Fibroblast of lung (primary cell): ENCODE data around the gene NR6A1. TPM values are rescaled to one million over a fixed set of nuclear protein-coding genes. Genes with fewer than 3 reads are reported as not detected.

Source experiments
- DNase-seq, 2 donors: peaks; one replicate each; pipeline versions ENCODE4 v3.0.0 to v3.0.0-alpha.2; 2010; ENCODE audit warnings: low read depth in 2 of 2
- H2AFZ ChIP-seq: 2 replicates; pipeline ENCODE4 v1.5.1; 2012; ENCODE audit warnings: low read length, control low read depth, inconsistent platforms
- H3K27ac ChIP-seq: 2 replicates; pipeline ENCODE4 v1.5.1; 2011; ENCODE audit warnings: low read length, control low read depth; ENCODE audit not compliant: insufficient read depth
- H3K27me3 ChIP-seq: 2 replicates; pipeline ENCODE4 v1.5.1; 2011; ENCODE audit warnings: mild to moderate bottlenecking, low read length; ENCODE audit not compliant: control insufficient read depth, insufficient read depth
- H3K36me3 ChIP-seq: 2 replicates; pipeline ENCODE4 v1.5.1; 2011; ENCODE audit warnings: low read length; ENCODE audit not compliant: control insufficient read depth, insufficient read depth
- H3K4me1 ChIP-seq: 2 replicates; pipeline ENCODE4 v1.5.1; 2011; ENCODE audit warnings: low read length; ENCODE audit not compliant: control insufficient read depth, insufficient read depth; ENCODE audit errors: extremely low read depth
- H3K4me2 ChIP-seq: 2 replicates; pipeline ENCODE4 v1.5.1; 2011; ENCODE audit warnings: low read length, control low read depth; ENCODE audit not compliant: insufficient read depth; ENCODE audit errors: extremely low read depth
- H3K4me3 ChIP-seq, 4 experiments: fragments of 200-600 bp in 1 of 4; sonication (generic) in 1 of 4; replicated peaks in 1 of 4; 2 replicates each; pipeline ENCODE4 v1.5.1; 2011 to 2016; ENCODE audit warnings: low read length in 4 of 4, low read depth in 3 of 4, mild to moderate bottlenecking in 3 of 4, control low read depth in 2 of 4, inconsistent platforms in 1 of 4, mixed read lengths in 1 of 4; ENCODE audit not compliant: insufficient read depth in 1 of 4; ENCODE audit errors: control extremely low read depth in 1 of 4
- H3K79me2 ChIP-seq: 2 replicates; pipeline ENCODE4 v1.5.1; 2012; ENCODE audit warnings: mild to moderate bottlenecking, low read length, inconsistent platforms; ENCODE audit not compliant: control insufficient read depth, insufficient read depth
- H3K9ac ChIP-seq: 2 replicates; pipeline ENCODE4 v1.5.1; 2011; ENCODE audit warnings: mild to moderate bottlenecking, low read length, control low read depth; ENCODE audit not compliant: insufficient read depth
- H3K9me3 ChIP-seq: 2 replicates; pipeline ENCODE4 v1.5.1; 2012; ENCODE audit warnings: low read depth, low read length; ENCODE audit not compliant: control insufficient read depth, insufficient read depth
- H4K20me1 ChIP-seq: 2 replicates; pipeline ENCODE4 v1.5.1; 2011; ENCODE audit warnings: low read length; ENCODE audit not compliant: control insufficient read depth, insufficient read depth; ENCODE audit errors: extremely low read depth
- CTCF ChIP-seq, 2 donors: IDR thresholded peaks in 1 of 2; conservative IDR thresholded peaks in 1 of 2; 1 replicate in 1 of 2; 2 replicates in 1 of 2; pipeline ENCODE4 v1.5.1; 2011 to 2012; ENCODE audit warnings: low read length in 2 of 2, control low read depth in 1 of 2, inconsistent platforms in 1 of 2, low read depth in 1 of 2, mild to moderate bottlenecking in 1 of 2
- EZH2 ChIP-seq: IDR thresholded peaks from 2 replicates; pipeline ENCODE4 v1.5.1; 2012; ENCODE audit warnings: low read length, control low read depth, mild to moderate bottlenecking; ENCODE audit errors: missing control alignments
- polyA plus RNA-seq, 2 donors: library from polyadenylated mRNA; depleted of rRNA in 1 of 2; stranded (reverse) in 1 of 2; unstranded in 1 of 2; fragments of >200 nt; gene quantifications; 2 replicates each; pipeline ENCODE4 v1.2.1, GENCODE V29; 2011 to 2012; ENCODE audit warnings: missing spikeins in 1 of 2
- total RNA-seq: library from RNA; depleted of rRNA; stranded (reverse); fragments of >200 nt; gene quantifications from 2 replicates; pipeline ENCODE4 v1.2.1, GENCODE V29; 2014

The NR6A1 gene
- total and polyA plus RNA-seq, 2 donors (not counting 1 experiment from before 2014, with no cell fraction given) = 0.07 to 0.50 TPM

- Histone ChIP-seq H3K27ac (no peak overlapping the region), H3K9ac (no peak overlapping the region), H3K4me1 (no peaks in the 10 kb centered on the region), H3K9me3 (no peaks in the 10 kb centered on the region), H4K20me1 (no peaks in the 10 kb centered on the region), H3K79me2 (no peaks in the 10 kb centered on the region), H3K4me3 (no peak overlapping the region), H3K27me3 (no peaks in the 10 kb centered on the region), H3K36me3 (no peaks in the 10 kb centered on the region), H3K4me2 (no peak overlapping the region), H2AFZ (no peak overlapping the region)
- no peak for DNase-seq
- no peak for TF ChIP-seq CTCF (conservative IDR thresholded peaks at IDR 0.05 in 1 of 2, IDR thresholded peaks at IDR 0.05 in 1 of 2; ENCODE audit: low read depth in 1 of 2, low read length in 2 of 2)
- no peak for TF ChIP-seq EZH2
These were observed 125.8 kb downstream of the NR6A1 start for GRCh38 chr9:124645274-124645673.

DNA sequence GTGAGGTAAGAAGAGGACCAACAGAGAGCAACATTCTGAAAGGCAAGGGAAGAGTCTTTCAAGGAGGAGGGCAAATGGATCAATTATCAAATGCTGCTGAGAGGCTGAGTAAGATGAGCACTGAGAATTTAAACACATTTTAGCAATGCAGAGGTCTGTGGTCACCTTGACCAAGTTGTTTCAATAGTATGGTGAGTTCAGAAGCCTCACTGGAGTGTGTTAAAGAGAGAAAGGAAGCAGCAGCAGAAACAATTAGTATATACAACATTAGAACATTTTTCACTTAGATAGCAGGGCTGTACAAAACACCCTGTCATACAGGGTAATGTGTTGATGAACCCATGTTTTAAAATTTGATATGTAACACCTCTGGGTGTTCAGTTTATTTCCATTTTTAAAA, 131.5 kb downstream of the NR6A1 start:
- no peaks in the 10 kb centered on the region for H3K79me2 ChIP-seq
- TF ChIP-seq EZH2 = no peak
- TF ChIP-seq CTCF (conservative IDR thresholded peaks at IDR 0.05 in 1 of 2, IDR thresholded peaks at IDR 0.05 in 1 of 2; ENCODE audit: low read depth in 1 of 2, low read length in 2 of 2) = no peak

GRCh38 chr9:124635285-124635684, 135.8 kb downstream of the NR6A1 start:
- no peak for DNase-seq

More for the DNA sequence above, 131.5 kb downstream of the NR6A1 start:
- DNase-seq = no peak
- H3K36me3 ChIP-seq = no peaks in the 10 kb centered on the region
- H2AFZ ChIP-seq = no peak overlapping the region
- H4K20me1 ChIP-seq = no peaks in the 10 kb centered on the region
- H3K27me3 ChIP-seq = no peaks in the 10 kb centered on the region
- no peak overlapping the region for H3K4me2 ChIP-seq
- H3K4me3 ChIP-seq = no peak overlapping the region
- no peaks in the 10 kb centered on the region for H3K4me1 ChIP-seq
- no peaks in the 10 kb centered on the region for H3K9me3 ChIP-seq
- no peak overlapping the region for H3K27ac ChIP-seq
- H3K9ac ChIP-seq = no peak overlapping the region

More at GRCh38 chr9:124635285-124635684, 135.8 kb downstream of the NR6A1 start:
- H3K27ac ChIP-seq = no peak overlapping the region
- no peaks in the 10 kb centered on the region for H3K27me3 ChIP-seq
- H3K4me1 ChIP-seq = no peaks in the 10 kb centered on the region
- no peaks in the 10 kb centered on the region for H3K9me3 ChIP-seq
- no peaks in the 10 kb centered on the region for H3K36me3 ChIP-seq
- no peak for TF ChIP-seq CTCF (conservative IDR thresholded peaks at IDR 0.05 in 1 of 2, IDR thresholded peaks at IDR 0.05 in 1 of 2; ENCODE audit: low read depth in 1 of 2, low read length in 2 of 2)
- no peak for TF ChIP-seq EZH2
- no peak overlapping the region for H3K4me2 ChIP-seq
- no peaks in the 10 kb centered on the region for H4K20me1 ChIP-seq
- H3K9ac ChIP-seq = no peak overlapping the region
- no peak overlapping the region for H2AFZ ChIP-seq
- no peaks in the 10 kb centered on the region for H3K79me2 ChIP-seq
- no peak overlapping the region for H3K4me3 ChIP-seq
